ENCODE measurements around the gene PTPRK.

GRCh38 chr6:128238225-128238624 is 282.2 kb downstream of the PTPRK start:
- TF ChIP-seq POLR2A (IDR thresholded peaks at IDR 0.05; ENCODE audit: low read length) (no peak), GATA1 (IDR thresholded peaks at IDR 0.05; ENCODE audit: low read depth, low read length) (no peak)

All from erythroblast (primary cell).